ENCODE data around the gene GMPPA. TPM values are rescaled to one million over a fixed set of nuclear protein-coding genes. Genes with fewer than 3 reads are reported as not detected.
A peak's percentile ranks its signal among the peaks of the same experiment; 100 is the strongest.

Gene GMPPA
- total RNA-seq, 2 experiments from 2014 or later: 34.5 to 40.5 TPM

DNA sequence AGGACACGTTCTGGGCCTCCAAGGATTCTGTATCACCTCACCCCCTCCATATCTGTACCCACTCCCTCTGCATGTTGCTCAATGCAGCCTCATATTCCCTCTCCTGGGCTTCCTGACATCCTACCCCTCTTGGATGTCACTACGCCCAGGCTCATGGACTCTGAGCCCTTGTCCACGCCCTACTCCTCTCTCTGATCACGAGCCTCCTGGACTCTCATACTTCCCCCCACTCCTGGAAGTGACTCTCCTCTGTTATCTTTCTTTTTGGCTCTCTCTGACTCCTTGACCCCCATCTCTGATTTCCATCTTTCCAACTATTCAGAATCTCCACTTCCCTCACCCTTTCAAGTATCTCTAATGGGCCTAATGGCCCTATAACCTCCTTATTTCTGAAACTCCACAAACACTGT, 47.3 kb downstream of the GMPPA start:
- Mint-ChIP-seq H3K36me3 (ENCODE audit: low read depth) (no peaks in the 10 kb centered on the region), H3K27ac (no peak overlapping the region), H3K4me1 (peaks cover 25% of the 10 kb centered on the region), H3K4me3 (no peak overlapping the region), H3K27me3 (peaks cover 22% of the 10 kb centered on the region), H3K9me3 (no peaks in the 10 kb centered on the region)
- CTCF ChIA-PET: no interaction called here
- POLR2A ChIA-PET: no interaction called here
- DNase-seq: no peak

DNA sequence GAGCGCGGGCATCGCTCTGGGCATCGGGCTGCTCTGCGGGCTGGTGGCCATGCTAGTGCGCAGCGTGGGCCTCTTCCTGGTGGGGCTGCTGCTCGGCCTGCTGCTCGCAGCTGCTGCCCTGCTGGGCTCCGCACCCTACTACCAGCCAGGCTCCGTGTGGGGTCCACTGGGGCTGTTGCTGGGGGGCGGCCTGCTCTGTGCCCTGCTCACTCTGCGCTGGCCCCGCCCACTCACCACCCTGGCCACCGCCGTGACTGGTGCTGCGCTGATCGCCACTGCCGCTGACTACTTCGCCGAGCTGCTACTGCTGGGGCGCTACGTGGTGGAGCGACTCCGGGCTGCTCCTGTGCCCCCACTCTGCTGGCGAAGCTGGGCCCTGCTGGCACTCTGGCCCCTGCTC, 48.9 kb downstream of the GMPPA start:
- POLR2A ChIA-PET: no interaction called here

DNA sequence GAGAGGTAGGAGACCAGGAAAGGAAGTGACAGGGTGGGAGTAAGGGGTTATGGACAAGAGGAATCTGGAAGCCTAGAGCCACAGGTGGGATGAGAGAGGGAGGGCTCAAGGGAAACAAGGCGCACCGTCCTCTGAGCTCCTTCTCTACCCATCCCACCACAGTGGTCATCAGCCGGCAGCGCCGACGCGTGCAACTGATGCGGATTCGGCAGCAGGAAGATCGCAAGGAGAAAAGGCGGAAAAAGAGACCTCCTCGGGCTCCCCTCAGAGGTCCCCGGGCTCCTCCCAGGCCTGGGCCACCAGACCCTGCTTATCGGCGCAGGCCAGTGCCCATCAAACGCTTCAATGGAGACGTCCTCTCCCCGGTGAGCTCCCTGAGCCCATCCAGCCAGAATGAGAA, 50.3 kb downstream of the GMPPA start:
- Mint-ChIP-seq H3K27me3 (peaks cover 38% of the 10 kb centered on the region), H3K27ac (no peak overlapping the region), H3K4me3 (no peak overlapping the region), H3K4me1 (peaks cover 10% of the 10 kb centered on the region), H3K36me3 (ENCODE audit: low read depth) (no peaks in the 10 kb centered on the region), H3K9me3 (no peaks in the 10 kb centered on the region)
- ChIA-PET POLR2A (no interaction called here), CTCF (interaction anchor here (1.0 to 4.4 kb wide), 4 partner anchors 8 to 94 kb away, joined by 3 to 16 read pairs (median 6); no protein-coding TSS in a partner anchor)
- no peak for DNase-seq

More for the DNA sequence above, 48.9 kb downstream of the GMPPA start:
- CTCF ChIA-PET: no interaction called here
- Mint-ChIP-seq H3K36me3 (ENCODE audit: low read depth) (no peaks in the 10 kb centered on the region), H3K9me3 (no peaks in the 10 kb centered on the region), H3K27me3 (peaks cover 29% of the 10 kb centered on the region), H3K27ac (no peak overlapping the region), H3K4me3 (no peak overlapping the region), H3K4me1 (peaks cover 12% of the 10 kb centered on the region)
- no peak for DNase-seq

DNA sequence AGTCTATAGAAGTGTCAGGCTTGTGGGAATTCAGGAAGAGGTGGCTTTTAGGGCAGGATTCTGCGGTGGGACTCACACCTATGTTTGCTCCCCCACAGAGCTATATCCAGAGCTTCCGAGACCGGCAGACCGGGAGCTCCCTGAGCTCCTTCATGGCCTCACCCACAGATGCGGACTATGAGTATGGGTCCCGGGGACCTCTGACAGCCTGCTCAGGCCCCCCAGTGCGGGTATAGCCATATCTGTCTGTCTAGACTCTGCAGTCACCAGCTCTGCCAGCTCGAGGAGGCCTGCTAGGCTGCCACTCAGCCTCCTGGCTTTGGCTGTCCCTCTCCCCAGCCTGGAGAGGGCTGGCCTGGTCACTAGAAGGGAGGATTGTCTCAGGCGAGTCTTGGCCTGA, 50.9 kb downstream of the GMPPA start:
- Mint-ChIP-seq H3K27me3 (peaks cover 38% of the 10 kb centered on the region), H3K27ac (no peak overlapping the region), H3K36me3 (ENCODE audit: low read depth) (no peaks in the 10 kb centered on the region), H3K4me1 (peaks cover 5% of the 10 kb centered on the region), H3K9me3 (no peaks in the 10 kb centered on the region), H3K4me3 (no peak overlapping the region)
- CTCF ChIA-PET: interaction anchor here (1.3 to 4.4 kb wide), 3 partner anchors 8 to 93 kb away, joined by 5 to 16 read pairs (median 6); no protein-coding TSS in a partner anchor
- POLR2A ChIA-PET: no interaction called here
- DNase-seq: no peak

DNA sequence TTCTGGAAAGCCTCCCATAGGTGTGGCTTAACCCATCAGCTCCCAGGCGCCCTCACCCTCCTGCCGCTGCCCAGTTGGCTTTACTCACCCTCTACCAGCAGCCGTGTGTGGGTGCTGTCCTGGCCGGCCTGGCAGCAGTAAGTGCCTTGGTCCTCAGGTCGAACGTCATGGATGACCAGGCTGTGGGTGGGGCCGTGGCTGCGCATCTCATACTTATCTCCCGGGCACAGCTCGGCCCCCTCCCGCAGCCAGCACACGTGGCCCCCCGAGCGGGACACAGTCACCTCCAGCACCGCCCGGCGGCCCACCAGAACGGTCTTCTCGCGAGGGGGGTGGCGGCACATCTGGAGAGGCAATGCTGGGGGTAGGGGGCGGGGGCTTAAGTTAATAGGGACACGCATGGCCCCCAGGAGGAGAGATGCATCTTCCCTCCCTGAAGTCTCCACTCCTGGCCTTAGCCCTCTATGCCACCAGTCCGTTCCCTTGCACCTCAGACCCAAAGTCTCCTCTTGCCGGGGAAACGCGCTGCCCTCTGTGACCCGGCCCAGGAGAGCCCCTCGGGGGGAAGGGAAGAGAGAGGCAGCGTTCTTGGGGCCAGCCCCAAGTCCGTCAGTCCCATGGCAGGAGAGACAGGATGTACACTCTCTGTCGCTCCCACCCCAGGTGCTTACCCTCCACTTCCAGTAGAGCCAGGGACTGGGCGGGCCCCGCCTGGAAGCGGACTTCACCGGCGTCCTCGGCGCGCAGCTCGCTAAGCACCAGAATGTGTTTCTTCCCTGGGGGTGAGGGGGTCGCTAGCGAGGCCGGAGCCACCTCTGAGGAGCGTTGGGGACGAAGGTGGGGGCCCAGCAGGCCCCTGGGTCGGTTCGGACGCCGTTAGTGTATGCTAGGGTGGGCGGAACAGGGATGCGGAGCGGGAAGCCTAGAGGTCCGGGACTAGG, 53.0 kb downstream of the GMPPA start:
- Mint-ChIP-seq H3K36me3 (ENCODE audit: low read depth) (no peaks in the 10 kb centered on the region), H3K9me3 (no peaks in the 10 kb centered on the region), H3K27me3 (peaks cover 26% of the 10 kb centered on the region), H3K4me3 (peak overlapping the region; percentile 73), H3K4me1 (peaks cover 2% of the 10 kb centered on the region), H3K27ac (peak overlapping the region; percentile 60)
- DNase-seq: no peak
- ChIA-PET CTCF (interaction anchor here (0.8 to 5.7 kb wide), 6 partner anchors 8 to 90 kb away, joined by 3 to 25 read pairs (median 5); partner anchors contain the start of genes CHPF, GMPPA and TMEM198), POLR2A (no interaction called here)

DNA sequence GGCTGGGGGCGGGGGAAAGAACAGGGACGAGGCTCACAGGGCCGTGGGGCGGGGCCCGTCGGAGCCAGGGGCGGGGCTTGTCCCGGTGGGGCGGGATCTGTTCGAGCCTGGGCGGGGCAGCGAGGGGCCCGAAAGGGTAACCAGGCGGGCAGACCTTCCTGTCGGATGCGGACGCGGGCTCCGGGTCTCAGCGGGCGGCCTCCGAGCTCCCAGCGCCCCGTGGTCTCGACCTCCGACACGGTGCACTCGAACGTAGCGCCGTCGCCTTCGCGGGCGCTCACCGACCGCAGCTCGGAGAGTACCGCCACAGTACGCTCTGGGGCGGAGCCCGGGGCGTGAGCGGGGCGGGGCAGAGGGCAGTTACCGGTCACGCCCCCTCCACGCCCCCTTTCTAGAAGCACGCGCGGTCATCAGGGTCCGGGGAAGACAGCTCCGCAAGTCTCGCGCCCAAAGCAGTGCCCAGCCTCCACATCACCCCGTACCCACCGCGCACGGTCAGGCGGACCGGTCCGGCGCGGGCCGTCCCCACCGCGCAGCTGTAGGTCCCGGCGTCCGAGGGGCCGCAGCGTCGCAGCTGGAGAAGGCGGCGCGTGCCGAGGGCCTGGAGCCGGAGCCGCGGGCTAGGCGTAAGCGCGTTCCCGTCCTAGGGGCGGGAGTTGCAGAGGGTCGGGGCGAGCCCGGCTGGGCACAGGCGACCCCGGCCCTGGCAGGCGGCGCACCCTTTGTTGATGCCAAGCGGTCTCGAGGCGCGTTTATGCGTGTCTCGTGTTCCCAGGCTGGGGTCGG, 53.9 kb downstream of the GMPPA start:
- peak; percentile 77 for DNase-seq
- Mint-ChIP-seq H3K36me3 (ENCODE audit: low read depth) (no peaks in the 10 kb centered on the region), H3K27me3 (peaks cover 26% of the 10 kb centered on the region), H3K4me3 (peak overlapping the region; percentile 73), H3K27ac (no peak overlapping the region), H3K9me3 (no peaks in the 10 kb centered on the region), H3K4me1 (peaks cover 2% of the 10 kb centered on the region)
- ChIA-PET CTCF (interaction anchor here (1.1 to 5.7 kb wide), 6 partner anchors 8 to 54 kb away, joined by 3 to 25 read pairs (median 6); partner anchors contain the start of genes CHPF, GMPPA and TMEM198), POLR2A (no interaction called here)

DNA sequence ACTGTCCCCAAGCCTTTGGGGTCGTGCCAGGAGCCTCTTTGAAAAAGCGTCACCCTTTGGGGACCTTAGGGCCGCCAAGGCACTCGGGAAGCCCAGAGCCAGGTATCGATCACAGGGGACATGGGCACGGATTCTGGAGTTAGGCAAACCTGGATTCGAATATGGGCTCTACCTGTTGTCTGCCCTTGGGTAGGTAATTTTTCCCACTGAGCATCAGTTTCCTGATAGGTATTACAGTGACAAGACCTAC, 54.4 kb downstream of the GMPPA start:
- H3K27me3 Mint-ChIP-seq: peaks cover 26% of the 10 kb centered on the region
- ChIA-PET POLR2A (no interaction called here), CTCF (interaction anchor here (0.9 to 5.7 kb wide), 5 partner anchors 7 to 90 kb away, joined by 3 to 25 read pairs (median 5); partner anchors contain the start of genes CHPF, GMPPA and TMEM198)
- no peaks in the 10 kb centered on the region for H3K9me3 Mint-ChIP-seq
- H3K36me3 Mint-ChIP-seq (ENCODE audit: low read depth): no peaks in the 10 kb centered on the region
- H3K4me3 Mint-ChIP-seq: peak overlapping the region; percentile 34
- no peak for DNase-seq
- H3K27ac Mint-ChIP-seq: no peak overlapping the region
- peaks cover 2% of the 10 kb centered on the region for H3K4me1 Mint-ChIP-seq

DNA sequence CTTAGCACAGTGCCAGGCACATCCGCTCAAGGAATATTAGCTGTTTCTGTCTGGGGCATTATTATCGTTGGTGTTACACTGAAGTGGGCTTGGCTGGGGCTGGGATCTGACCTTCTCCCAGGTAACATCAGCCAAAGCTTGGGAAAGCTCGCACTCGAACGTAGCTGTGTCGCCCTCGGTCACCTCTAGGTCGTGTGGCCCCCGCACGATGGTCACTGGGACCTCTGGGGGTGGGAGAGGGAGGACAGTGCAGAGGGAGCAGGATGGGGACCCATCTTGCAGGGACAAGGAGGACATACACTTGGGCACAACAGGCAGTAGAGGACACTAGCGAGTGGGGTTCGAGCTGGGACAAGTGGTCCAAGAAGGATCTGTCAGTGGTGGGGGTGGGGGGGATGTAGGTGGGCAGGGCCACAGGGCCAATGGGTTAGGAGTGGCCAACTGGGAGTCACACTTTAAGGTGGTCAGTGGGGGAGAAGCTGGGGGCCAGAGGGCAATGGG, 54.8 kb downstream of the GMPPA start:
- Mint-ChIP-seq H3K27me3 (peaks cover 26% of the 10 kb centered on the region), H3K4me1 (peaks cover 2% of the 10 kb centered on the region), H3K36me3 (ENCODE audit: low read depth) (no peaks in the 10 kb centered on the region), H3K4me3 (peak overlapping the region; percentile 34), H3K27ac (no peak overlapping the region), H3K9me3 (no peaks in the 10 kb centered on the region)
- POLR2A ChIA-PET: no interaction called here
- CTCF ChIA-PET: interaction anchor here (0.9 to 5.7 kb wide), 3 partner anchors 10 to 89 kb away, joined by 3 to 25 read pairs (median 5); partner anchors contain the start of genes CHPF and TMEM198
- DNase-seq: no peak

DNA sequence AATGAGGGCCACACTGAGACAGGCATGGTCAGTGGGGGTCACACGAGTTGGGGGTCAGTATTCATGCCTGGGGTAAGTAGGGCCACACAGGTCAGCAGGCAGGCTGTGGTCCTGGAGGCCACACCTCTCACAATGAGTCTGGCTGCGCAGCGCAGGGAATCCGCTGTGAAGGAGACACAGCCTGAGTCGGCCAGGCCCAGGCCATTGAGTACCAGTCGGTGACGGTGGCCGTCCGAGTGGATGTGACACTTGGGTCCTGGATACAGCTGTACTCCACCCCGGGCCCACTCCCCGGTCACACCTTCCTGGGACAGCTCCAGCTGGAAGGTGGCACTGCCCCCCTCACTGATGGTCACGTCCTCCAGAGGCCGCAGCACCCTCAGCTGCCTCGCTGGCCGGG, 55.7 kb downstream of the GMPPA start:
- DNase-seq: no peak
- CTCF ChIA-PET: interaction anchor here (1.6 to 5.7 kb wide), 2 partner anchors 11 to 13 kb away, joined by 5 to 25 read pairs; partner anchors contain the start of genes CHPF and TMEM198
- no peak overlapping the region for H3K27ac Mint-ChIP-seq
- H3K9me3 Mint-ChIP-seq: no peaks in the 10 kb centered on the region
- peaks cover 2% of the 10 kb centered on the region for H3K4me1 Mint-ChIP-seq
- H3K27me3 Mint-ChIP-seq: peaks cover 26% of the 10 kb centered on the region
- H3K36me3 Mint-ChIP-seq (ENCODE audit: low read depth): no peaks in the 10 kb centered on the region
- no peak overlapping the region for H3K4me3 Mint-ChIP-seq
- POLR2A ChIA-PET: no interaction called here

DNA sequence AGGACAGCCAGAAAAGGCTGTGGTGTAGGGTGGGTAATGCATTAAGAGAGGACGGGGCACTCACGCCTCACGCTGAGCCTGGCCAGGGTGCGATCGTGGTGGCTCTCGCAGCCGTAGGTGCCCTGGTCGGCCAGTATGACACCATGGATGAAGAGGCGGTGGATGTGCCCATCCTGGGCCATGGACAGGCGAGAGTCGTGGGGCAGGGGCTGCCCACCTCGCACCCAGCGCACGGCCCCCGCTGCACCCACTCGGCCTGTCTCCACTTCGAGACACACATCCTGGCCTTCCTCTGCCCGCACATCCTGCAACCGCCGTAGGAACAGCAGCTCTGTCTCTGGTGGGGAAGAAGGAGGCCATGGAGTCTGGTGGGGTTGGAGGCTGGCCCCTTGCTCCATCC, 57.3 kb downstream of the GMPPA start:
- Mint-ChIP-seq H3K4me1 (peaks cover 1% of the 10 kb centered on the region), H3K9me3 (no peaks in the 10 kb centered on the region), H3K4me3 (no peak overlapping the region), H3K27me3 (peaks cover 22% of the 10 kb centered on the region), H3K36me3 (ENCODE audit: low read depth) (no peaks in the 10 kb centered on the region), H3K27ac (no peak overlapping the region)
- ChIA-PET POLR2A (no interaction called here), CTCF (interaction anchor here (1.0 to 5.7 kb wide), 2 partner anchors 11 to 15 kb away, joined by 3 to 25 read pairs; no protein-coding TSS in a partner anchor)
- DNase-seq: no peak

DNA sequence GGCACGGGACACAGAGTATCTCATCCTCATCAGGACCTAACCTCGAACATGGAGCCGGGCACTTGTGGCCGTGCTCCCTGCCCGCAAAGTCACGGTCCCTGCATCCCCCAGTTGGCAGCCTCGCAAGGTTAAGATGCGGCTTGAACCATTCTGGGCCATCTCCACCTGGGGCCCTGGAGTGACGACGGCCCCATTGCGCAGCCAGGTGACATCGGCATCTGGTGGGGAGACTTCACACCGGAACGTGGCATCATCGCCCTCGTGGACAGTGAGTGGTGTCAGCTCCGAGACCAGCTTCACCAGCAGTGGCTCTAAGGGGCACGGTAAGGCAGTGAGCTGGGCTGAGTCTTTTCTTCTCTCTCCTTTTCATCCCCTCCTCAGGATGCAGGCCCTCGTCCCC, 57.7 kb downstream of the GMPPA start:
- Mint-ChIP-seq H3K9me3 (no peaks in the 10 kb centered on the region), H3K27me3 (peaks cover 19% of the 10 kb centered on the region), H3K27ac (no peak overlapping the region), H3K36me3 (ENCODE audit: low read depth) (no peaks in the 10 kb centered on the region), H3K4me3 (no peak overlapping the region), H3K4me1 (no peaks in the 10 kb centered on the region)
- DNase-seq: no peak
- POLR2A ChIA-PET: no interaction called here
- CTCF ChIA-PET: interaction anchor here (1.0 to 2.3 kb wide), 3 partner anchors 11 to 27 kb away, joined by 3 to 11 read pairs (median 3); no protein-coding TSS in a partner anchor

Data from activated CD4-positive, alpha-beta T cell treated with anti-CD3 and anti-CD28 coated beads, Interleukin-2, amount 10 ng/mL, durations not matched to agents 7 days and 5 days (primary cell).